Small intestine (tissue), 4 donors: ENCODE measurements around the gene SSR3. TPM values are rescaled to one million over a fixed set of nuclear protein-coding genes. Genes with fewer than 3 reads are reported as not detected.

Experiments used
- polyA plus RNA-seq, 4 donors: library from polyadenylated mRNA; stranded (reverse) in 3 of 4; unstranded in 1 of 4; fragments of 200-250 nt in 3 of 4; fragments of 120-200 nt in 1 of 4; gene quantifications; one replicate each; pipeline versions ENCODE4 v1.2.1 to v1.2.3, GENCODE V29; 2013
- donor health status: healthy with polysubstance abuse.
- donor health status: Bipolar disorder and iron deficiency.
- donor health status: healthy.

SSR3 gene
- polyA plus RNA-seq, 4 donors, result 31.3 to 143 (median 99.9) TPM

Other genes starting within 250 kb of the SSR3 start
- gene TIPARP, start 119.5 kb upstream of the SSR3 start, polyA plus RNA-seq, result 10 to 100 TPM in 3 of 4 donors, 1 to 10 TPM in 1; 8.5 to 18.3 (median 15.7) TPM